ENCODE measurements around the gene NUTM2D.
"Not testable (repeated sequence)": the region's sequence is repeated elsewhere in the genome, so short reads cannot be mapped to it uniquely, and the experiment has no call there.

The NUTM2D gene

DNA sequence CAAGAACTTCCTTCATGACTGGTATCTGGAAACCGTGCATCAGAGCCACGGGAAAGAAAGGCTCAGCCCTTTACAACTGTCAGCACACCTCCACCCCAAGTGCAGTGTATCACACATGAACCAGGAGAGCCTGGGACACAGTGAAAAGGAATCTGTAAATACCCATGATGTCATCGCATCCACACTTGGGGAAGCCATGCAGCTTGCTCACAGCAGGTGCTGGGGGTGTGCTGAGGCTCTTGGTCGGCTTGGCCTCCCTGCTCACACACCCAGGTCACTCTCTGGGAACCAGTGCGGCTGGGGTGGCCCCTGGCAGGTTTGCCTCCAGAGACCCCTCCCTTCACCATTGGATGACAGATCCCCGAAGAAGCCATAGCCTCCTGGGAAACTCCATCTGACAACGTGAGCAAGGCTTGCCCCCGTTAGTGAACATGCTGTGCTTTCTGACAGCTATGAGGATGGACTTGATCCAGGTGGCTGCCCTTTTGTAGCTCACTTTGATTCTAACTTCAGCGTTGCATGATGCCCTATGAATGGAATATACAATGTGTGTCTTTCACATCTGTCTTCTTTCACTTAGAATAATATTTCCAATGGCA, 12.1 kb downstream of the NUTM2D start:
- DNase-seq (ENCODE audit: insufficient read length, low spot score), result not testable (repeated sequence)
- FAIRE-seq, result peak; percentile 45

GRCh38 chr10:87374091-87374490, 16.5 kb downstream of the NUTM2D start:
- FAIRE-seq; DNase-seq (ENCODE audit: insufficient read length, low spot score): not testable (repeated sequence)

- not testable (repeated sequence) for FAIRE-seq; DNase-seq (ENCODE audit: insufficient read length, low spot score)
Observed at GRCh38 chr10:87379115-87379514, 21.6 kb downstream of the NUTM2D start.

DNA sequence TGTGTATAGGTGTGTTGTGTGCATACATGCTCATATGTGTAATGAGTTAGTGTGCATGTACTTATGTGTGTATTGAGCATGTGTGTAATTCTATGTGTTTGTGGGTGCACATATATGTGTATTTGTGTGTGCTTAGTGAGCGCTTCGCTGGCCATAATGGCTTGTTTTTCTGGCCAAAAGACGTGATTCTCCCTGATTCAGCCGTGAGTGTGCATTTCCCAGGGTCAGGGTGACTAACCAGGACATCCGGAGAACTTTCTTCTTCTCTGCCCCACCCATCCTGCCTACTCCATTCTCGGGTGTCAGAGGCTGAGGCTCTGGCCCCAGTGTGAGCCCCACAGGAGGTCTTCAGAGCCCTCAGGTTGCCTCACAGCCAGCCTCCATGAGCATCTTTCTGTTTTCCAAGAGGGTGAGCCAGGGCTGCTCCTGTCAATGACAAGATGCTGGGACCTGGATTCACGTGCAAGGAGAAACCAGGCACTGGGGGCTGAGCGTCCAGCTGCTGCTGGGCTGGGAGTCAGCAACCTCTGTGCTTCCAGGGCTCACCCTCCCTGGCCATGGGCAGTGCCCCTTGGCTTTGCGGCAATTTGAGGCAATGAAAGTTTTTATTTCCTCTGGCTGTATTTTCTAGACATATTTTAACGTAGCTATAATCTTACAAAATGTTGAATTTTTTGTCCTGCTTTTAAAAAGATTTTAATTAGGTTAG, 25.8 kb downstream of the NUTM2D start:
- not testable (repeated sequence) for DNase-seq (ENCODE audit: insufficient read length, low spot score)
- peak; percentile 91 for FAIRE-seq

DNA sequence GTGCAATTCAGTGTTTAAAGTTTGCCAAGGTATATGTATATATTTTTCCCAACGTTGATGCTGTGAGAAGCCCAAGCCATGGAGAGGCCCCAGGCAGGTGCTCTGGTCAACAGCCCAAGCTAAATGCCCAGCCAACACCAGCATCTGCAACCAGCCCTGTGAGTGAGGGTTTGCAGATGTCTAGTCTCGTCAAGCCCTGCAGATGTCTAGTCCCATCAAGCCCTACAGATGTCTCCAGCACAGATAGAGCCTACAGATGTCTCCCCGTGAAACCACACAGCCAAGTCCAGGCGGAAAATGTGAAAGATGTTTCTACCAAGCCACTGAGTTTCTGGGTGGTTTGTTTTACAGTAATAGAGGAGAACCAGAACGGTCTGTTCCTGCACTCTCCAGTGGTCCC, 26.7 kb downstream of the NUTM2D start:
- FAIRE-seq; DNase-seq (ENCODE audit: insufficient read length, low spot score): not testable (repeated sequence)

DNA sequence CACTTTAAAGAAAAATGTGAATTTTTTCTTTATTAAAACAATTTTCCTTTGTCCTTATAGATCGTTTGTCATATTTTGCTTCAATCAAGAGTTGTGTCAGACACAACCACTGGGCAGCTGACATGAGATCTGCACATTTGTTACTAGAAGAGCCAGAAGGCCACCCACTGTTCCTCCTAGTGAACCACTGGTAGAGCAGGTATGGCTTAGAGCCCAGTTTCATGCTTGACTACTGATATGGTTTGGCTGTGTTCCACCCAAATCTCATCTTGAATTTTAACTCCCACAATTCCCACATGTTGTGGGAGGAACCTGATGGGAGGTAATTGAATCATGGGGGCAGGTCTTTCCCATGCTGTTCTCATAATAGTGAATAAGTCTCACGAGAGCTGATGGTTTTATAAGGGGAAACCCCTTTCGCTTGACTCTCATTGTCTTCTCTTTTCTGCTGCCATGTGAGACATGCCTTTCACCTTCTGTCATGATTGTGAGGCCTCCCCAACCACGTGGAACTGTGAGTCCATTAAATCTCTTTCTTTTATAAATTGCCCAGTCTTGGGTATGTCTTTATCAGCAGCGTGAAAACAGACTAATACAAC, 28.3 kb downstream of the NUTM2D start:
- FAIRE-seq; DNase-seq (ENCODE audit: insufficient read length, low spot score): not testable (repeated sequence)

GRCh38 chr10:87391360-87391759, 33.8 kb downstream of the NUTM2D start:
- not testable (repeated sequence) for DNase-seq (ENCODE audit: insufficient read length, low spot score); FAIRE-seq

DNA sequence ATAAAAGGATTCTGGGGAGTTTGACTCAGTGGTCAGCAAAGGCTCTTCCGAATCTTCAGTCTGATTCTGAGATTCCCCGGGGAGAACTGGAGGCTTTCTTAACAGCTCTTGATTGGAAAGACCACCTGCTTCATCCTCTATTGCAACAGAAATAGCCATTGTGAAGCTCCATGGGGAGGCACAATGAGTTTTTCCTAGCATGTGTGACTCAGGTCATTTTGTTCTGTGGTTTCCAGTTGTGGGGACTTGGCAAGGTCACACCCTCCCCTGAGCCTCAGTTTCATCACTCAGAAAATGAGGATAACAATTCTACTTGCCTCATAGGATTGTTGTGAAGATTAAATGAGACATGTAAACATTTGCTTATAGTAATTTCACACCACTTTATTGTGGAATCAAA, 38.7 kb downstream of the NUTM2D start:
- FAIRE-seq; DNase-seq (ENCODE audit: insufficient read length, low spot score): not testable (repeated sequence)

DNA sequence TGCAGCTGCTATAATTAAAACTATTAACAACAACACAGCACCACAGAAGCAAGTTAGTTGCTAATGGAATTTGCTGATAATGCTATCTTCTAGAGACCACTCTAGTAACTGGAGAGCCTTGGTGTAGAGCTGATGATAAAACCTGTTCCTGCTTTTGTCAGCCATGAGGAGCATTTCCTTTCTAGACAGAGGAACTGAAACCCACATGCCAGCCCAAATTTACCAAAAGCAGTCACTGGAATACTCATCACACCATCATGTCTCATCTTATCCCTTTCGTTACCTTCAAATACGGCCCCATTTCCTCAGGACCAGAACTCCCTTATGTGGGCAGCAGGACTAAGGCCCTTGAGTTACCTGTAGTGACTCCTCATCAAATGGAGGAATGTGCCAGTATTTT, 40.9 kb downstream of the NUTM2D start:
- FAIRE-seq; DNase-seq (ENCODE audit: insufficient read length, low spot score): not testable (repeated sequence)

DNA sequence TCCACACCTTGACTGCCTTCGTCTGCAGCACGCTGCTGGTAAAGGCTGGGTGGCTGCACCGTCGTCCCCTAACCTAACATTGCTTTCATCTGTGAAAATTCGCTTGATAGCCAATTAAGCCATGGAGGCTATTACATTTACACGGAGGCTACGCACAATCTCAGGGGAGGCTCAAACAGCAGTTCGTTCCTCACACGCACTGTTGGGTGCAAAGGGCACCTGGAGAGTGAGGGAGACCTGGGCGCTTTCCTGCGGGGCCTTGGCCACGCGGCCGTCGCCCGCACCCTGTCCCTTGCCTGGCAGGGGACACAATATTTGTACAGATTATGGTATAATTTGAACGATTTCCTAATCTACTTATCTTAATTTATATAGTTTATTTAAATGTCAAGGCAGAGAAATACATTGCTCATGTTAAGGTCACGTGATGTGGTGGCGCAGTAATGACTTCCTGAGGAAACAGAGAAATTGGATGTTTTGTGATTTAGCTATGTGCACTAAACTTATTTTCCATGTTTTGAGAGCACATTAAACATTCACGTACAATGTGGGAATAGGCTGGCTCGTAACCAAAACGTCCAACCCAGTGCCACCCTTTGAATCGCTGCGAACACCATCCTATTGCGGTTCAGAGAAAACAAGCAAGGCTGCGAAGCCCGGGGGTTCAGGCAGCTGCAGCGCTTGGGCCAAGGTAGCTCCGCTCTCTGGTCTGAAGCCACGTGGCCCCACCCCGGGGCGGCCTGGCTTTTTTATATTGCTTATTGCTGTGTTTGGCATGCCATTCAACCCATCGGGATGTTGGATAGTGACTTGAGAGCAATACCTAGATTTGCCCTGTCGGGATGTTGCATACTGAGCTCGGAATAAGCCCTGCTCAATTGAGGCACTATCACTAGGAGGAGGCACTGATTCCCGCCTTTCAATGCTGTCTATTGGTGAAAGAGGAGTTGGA, 50.2 kb downstream of the NUTM2D start:
- not testable (repeated sequence) for FAIRE-seq; DNase-seq (ENCODE audit: insufficient read length, low spot score)

DNA sequence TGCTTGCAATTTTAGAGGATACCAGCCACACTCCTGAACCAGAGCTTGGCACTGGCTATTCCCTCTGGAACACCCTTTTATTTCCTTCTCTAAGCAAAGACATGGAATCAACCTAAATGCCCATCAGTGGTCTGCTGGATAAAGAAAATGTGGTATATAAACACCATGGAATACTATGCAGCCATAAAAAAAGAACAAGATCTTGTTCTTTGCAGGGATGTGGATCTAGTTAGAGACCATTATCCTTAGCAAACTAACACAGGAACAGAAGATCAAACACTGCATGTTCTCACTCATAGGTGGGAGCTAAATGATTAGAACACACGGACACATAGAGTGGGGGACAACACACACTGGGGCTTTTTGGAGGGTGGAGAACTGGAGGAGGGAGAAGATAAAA, 56.4 kb downstream of the NUTM2D start:
- DNase-seq (ENCODE audit: insufficient read length, low spot score); FAIRE-seq: not testable (repeated sequence)
